GM12873 (cell line): ENCODE results near the gene MATCAP1.

ENCODE experiments used
- TF ChIP-seq, protein P1 (sequence below): IDR thresholded peaks from 2 replicates; pipeline ENCODE4 v1.5.1; 2012; ENCODE audit warnings: low read depth, mild to moderate bottlenecking, moderate library complexity, low read length, control low read depth; ENCODE audit not compliant: insufficient read depth; ENCODE audit errors: missing control alignments

The MATCAP1 gene

DNA sequence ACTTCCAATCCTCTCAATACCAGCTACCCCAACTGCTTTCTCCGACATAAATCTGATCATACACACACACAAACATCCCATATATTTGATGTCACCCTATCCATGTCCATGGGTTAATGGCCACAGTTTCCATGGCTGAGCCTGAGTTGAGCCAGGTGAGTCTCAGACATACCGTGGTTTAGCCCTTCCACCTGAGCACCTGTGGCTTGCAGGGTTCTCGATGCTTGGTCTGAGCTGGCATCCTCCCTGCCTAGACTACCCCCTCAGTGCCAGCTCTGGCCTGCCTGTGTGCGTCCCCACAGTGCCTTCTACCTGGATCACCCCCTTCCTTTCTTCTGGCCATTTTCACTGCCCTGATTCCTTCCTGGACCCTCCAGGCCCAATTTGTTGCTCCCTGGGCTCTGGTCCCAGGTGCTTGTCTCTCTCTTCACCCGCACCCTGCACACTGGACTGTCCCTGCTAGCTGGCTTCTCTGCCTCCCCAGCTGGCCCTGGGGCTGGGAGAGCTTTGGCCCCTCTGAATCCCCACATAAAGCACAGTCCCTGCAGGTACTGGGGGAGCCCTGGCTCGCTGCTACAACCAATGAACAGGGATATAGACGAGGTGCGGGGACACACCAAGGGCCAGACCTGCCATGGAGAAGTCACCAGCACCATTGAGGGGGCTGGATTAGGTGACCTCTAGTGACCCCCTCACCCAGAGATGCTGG, 22.5 kb upstream of the MATCAP1 start:
- TF ChIP-seq, protein P1, sequence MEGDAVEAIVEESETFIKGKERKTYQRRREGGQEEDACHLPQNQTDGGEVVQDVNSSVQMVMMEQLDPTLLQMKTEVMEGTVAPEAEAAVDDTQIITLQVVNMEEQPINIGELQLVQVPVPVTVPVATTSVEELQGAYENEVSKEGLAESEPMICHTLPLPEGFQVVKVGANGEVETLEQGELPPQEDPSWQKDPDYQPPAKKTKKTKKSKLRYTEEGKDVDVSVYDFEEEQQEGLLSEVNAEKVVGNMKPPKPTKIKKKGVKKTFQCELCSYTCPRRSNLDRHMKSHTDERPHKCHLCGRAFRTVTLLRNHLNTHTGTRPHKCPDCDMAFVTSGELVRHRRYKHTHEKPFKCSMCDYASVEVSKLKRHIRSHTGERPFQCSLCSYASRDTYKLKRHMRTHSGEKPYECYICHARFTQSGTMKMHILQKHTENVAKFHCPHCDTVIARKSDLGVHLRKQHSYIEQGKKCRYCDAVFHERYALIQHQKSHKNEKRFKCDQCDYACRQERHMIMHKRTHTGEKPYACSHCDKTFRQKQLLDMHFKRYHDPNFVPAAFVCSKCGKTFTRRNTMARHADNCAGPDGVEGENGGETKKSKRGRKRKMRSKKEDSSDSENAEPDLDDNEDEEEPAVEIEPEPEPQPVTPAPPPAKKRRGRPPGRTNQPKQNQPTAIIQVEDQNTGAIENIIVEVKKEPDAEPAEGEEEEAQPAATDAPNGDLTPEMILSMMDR = no peak

DNA sequence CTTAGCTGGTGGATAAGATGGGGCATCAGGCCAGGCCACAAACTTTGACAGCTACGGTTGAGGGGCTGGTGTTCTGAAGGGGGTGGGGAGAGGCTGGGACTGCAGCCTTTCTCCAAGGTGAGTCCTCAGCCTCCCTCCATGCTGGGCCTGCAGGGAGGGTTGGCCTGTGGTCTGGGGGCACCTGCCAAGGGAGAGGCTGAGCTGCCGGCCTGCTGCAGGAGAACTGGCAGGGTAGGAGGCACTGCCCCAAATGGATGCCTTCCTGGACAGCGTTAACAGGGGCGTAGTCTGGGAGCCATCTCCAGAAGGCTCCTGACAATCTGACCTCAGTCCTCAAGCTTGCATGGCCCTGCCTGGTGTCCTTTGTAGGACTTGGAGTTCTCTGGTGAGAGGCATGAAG, 20.3 kb upstream of the MATCAP1 start:
- TF ChIP-seq, protein P1 = no peak

DNA sequence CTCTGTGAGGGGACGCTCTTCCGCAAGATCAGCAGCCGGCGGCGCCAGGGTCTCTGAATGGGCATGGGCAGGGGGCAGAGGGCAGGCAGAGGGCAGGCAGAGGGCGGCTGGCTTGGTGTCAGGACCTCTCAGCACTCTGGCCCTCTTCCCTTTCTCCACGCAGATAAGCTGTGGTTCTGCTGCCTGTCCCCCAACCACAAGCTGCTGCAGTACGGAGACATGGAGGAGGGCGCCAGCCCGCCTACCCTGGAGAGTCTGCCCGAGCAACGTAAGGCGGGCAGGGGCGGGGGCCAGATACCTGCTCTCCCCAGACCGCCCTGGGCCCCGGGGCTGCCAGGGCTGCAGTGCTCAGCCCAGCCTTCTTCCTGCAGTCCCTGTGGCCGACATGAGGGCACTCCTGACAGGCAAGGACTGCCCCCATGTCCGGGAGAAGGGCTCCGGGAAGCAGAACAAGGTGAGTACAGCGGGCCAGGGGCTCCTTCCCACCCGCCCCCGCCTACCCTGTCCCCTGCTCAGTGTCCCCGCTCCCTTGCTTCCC, 19.3 kb upstream of the MATCAP1 start:
- TF ChIP-seq, protein P1 = no peak

DNA sequence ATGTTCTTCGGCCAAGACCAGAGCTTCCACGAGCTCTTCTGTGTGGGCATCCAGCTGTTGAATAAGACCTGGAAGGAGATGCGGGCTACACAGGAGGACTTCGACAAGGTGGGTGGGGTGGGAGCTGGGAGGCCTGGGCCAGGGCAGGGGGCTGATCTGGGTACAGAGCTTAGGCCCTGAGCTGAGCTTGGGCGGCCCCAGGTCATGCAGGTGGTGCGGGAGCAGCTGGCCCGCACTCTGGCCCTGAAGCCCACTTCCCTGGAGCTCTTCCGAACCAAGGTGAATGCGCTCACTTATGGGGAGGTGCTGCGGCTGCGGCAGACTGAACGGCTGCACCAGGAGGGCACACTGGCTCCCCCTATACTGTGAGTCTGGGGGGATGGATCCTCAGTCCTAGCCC, 18.7 kb upstream of the MATCAP1 start:
- TF ChIP-seq, protein P1 = no peak

DNA sequence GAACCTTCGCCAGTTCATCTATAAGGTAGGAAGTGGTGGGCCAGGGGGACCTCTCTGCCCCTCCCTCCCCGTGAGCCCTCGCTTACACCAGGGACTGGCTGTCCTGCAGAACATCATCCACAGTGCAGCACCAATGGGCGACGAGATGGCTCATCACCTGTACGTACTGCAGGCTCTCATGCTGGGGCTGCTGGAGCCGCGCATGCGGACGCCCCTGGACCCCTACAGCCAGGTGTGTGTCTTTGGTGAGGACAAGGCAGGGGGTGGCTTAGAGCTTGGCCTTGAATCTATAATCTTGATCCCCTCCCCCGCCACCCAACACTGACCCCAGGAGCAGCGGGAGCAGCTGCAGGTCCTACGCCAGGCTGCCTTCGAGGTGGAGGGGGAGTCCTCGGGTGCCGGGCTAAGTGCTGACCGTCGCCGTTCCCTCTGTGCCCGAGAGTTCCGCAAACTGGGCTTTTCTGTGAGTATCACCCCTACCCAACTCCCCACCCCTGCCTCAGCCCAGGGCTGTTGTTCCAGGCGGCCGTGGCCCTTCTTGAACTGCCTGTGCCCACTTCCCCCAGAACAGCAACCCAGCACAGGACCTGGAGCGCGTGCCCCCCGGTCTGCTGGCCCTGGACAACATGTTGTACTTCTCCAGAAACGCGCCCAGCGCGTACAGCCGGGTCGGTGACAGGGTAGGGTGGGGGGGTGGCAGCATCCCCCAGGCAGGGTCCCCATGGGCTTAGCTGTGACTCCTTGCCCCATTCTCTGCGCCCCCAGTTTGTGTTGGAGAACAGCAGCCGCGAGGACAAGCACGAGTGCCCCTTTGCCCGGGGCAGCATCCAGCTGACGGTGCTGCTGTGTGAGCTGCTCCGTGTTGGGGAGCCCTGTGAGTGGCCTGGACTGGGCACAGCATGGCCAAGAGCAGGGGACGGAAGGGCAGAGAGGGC, 17.9 kb upstream of the MATCAP1 start:
- TF ChIP-seq, protein P1 = no peak

DNA sequence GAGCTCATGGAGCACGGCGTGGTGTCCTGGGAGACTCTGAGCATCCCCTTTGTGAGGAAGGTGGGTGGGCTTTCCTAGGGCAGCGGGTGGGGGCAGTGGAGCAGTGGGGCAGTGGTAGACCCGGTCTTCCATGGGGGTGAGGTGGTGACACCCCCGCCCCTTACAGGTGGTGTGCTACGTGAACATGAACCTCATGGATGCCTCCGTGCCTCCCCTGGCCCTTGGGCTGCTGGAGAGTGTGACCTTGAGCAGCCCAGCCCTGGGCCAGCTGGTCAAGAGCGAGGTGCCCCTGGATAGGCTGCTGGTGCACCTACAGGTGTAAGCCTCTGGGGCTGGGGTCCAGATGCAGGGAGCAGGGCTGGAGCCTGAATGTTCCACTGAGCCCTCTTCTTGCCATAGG, 16.7 kb upstream of the MATCAP1 start:
- TF ChIP-seq, protein P1 = no peak

DNA sequence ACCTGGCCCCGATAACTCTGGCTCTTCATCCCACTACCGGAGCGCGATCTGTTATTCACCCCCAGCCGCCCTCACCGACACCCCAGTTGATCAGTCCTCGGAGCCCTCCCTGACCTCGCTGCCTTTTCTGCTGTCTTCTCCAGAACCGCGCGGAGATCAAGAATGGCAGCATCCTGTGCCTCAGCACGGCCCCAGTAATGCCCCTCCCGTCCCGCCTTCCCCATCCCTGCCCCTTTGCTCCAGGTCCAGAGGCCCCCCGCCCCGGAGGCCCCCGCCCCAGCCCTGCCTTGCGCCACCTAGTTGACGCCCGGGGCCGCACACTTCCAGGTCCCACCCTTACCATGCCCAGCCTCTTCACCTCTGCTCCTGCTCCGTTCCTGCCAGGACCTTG, 16.0 kb upstream of the MATCAP1 start:
- TF ChIP-seq, protein P1 = no peak
